Vagina (tissue), 2 donors: ENCODE data around the gene MYO7A.

Experiments used
- CTCF ChIP-seq, 3 experiments: fragments of 450-650 bp in 2 of 3; fragments of 200-600 bp in 1 of 3; sonication (generic) in 1 of 3; IDR thresholded peaks; one replicate each; pipeline ENCODE4 v1.5.1; 2017 to 2019; ENCODE audit warnings: antibody characterized with exemption in 3 of 3, mild to moderate bottlenecking in 2 of 3, moderate library complexity in 2 of 3
- POLR2A ChIP-seq, 2 donors: fragments of 450-650 bp; IDR thresholded peaks; one replicate each; pipeline ENCODE4 v1.6.1; 2017; ENCODE audit warnings: antibody characterized with exemption in 2 of 2, mild to moderate bottlenecking in 2 of 2, moderate library complexity in 2 of 2

DNA sequence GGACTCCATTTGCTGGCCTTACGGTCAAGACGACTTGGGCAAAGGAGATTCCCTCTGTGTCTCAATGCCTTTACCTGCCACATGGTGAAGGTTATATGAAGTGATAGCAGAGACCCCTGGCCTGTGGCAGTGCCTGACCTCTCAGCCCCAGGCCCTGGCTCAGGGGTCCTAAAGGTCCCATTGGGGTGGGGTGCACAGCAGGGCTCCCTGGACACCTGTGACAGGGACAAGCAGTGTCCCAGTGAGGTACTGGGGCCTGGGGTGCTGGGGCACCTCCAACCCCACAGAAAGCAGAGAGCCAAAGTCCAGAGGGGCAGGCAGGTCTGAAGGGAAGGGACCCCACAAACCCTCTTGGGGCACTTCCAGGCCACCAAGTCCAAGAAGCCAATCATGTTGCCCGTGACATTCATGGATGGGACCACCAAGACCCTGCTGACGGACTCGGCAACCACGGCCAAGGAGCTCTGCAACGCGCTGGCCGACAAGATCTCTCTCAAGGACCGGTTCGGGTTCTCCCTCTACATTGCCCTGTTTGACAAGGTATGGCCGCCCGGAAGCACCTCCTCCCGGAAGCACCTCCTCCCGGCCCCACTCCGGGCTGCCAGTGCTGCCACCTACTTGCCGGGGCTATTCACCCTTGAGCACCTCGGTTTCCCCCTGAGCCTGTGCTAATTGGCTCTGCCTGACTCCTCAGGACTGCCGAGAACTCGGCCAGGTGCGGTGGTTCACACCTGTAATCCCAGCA, 62.5 kb downstream of the MYO7A start:
- TF ChIP-seq CTCF (IDR thresholded peaks at IDR 0.05): no peak
- no peak for TF ChIP-seq POLR2A (IDR thresholded peaks at IDR 0.05)
